ENCODE data around the gene NUP85.

The NUP85 gene

GRCh38 chr17:75242461-75243042 is 37.1 kb downstream of the NUP85 start:
- H2BK5ac ChIP-seq (ENCODE audit: low read length): no peak overlapping the region

GRCh38 chr17:75244133-75244866 is 38.8 kb downstream of the NUP85 start:
- H3K9me3 ChIP-seq (replicated peaks in 1 of 2; ENCODE audit: control insufficient read depth in 2 of 2, insufficient read depth in 1 of 2, low read depth in 1 of 2, low read length in 2 of 2): no peaks in the 10 kb centered on the region
- H3K18ac ChIP-seq (ENCODE audit: low read length): no peak overlapping the region
- no peak overlapping the region for H3K4me2 ChIP-seq (ENCODE audit: insufficient read depth, low read length, poor library complexity, severe bottlenecking)
- H3K27ac ChIP-seq (replicated peaks; ENCODE audit: low read length): no peak overlapping the region
- H3K4me1 ChIP-seq (ENCODE audit: control insufficient read depth in 2 of 2, insufficient read depth in 1 of 2, low read depth in 1 of 2, low read length in 2 of 2): peaks cover 0 to 8% of the 10 kb centered on the region in 2 donors
- no peak overlapping the region for H4K91ac ChIP-seq (ENCODE audit: low read depth, low read length, poor library complexity)
- peak overlapping the region; percentile 11 for H2BK5ac ChIP-seq (ENCODE audit: low read length)
- H3K36me3 ChIP-seq (replicated peaks in 1 of 2; ENCODE audit: control insufficient read depth in 2 of 2, insufficient read depth in 2 of 2, low read length in 2 of 2): peaks cover 53 to 74% of the 10 kb centered on the region in 2 donors
- H3K9ac ChIP-seq (ENCODE audit: low read depth, low read length, poor library complexity): no peak overlapping the region
- H3K14ac ChIP-seq (ENCODE audit: low read length): no peak overlapping the region
- H3K4me3 ChIP-seq (ENCODE audit: low read length in 2 of 2): no peak overlapping the region
- DNase-seq (ENCODE audit: low spot score): no peak
- no peak overlapping the region for H2BK15ac ChIP-seq (ENCODE audit: low read length)
- H2AFZ ChIP-seq (ENCODE audit: low read length): no peak overlapping the region
- no peak overlapping the region for H2BK120ac ChIP-seq (ENCODE audit: low read depth, low read length)
- no peak overlapping the region for H2BK12ac ChIP-seq (ENCODE audit: low read length)
- no CpG with 5 or more reads among the region's 22 CpGs for WGBS, 2 donors (ENCODE audit: extremely low coverage in 2 of 2, insufficient read length in 2 of 2, insufficient replicate concordance in 1 of 2)
- H3K23ac ChIP-seq (ENCODE audit: low read depth, low read length, poor library complexity): peak overlapping the region; percentile 75
- peaks cover 6% of the 10 kb centered on the region for H3K79me1 ChIP-seq (ENCODE audit: low read depth, low read length)
- H4K8ac ChIP-seq (ENCODE audit: low read depth, low read length): no peak overlapping the region
- H3K27me3 ChIP-seq (ENCODE audit: control insufficient read depth in 3 of 3, insufficient read depth in 3 of 3, low read depth in 1 of 3, low read length in 3 of 3): no peaks in the 10 kb centered on the region
- H2AK5ac ChIP-seq (ENCODE audit: low read depth, low read length): no peak overlapping the region
- no peak overlapping the region for H3K4ac ChIP-seq (ENCODE audit: low read length)

More at GRCh38 chr17:75242461-75243042, 37.1 kb downstream of the NUP85 start:
- no peak overlapping the region for H3K4me3 ChIP-seq (ENCODE audit: low read length in 2 of 2)
- H3K18ac ChIP-seq (ENCODE audit: low read length): no peak overlapping the region
- no peak overlapping the region for H3K9ac ChIP-seq (ENCODE audit: low read depth, low read length, poor library complexity)
- H3K79me1 ChIP-seq (ENCODE audit: low read depth, low read length): peaks cover 6% of the 10 kb centered on the region
- no peak overlapping the region for H2BK15ac ChIP-seq (ENCODE audit: low read length)
- peaks cover 0 to 8% of the 10 kb centered on the region in 2 donors for H3K4me1 ChIP-seq (ENCODE audit: control insufficient read depth in 2 of 2, insufficient read depth in 1 of 2, low read depth in 1 of 2, low read length in 2 of 2)
- H2AFZ ChIP-seq (ENCODE audit: low read length): no peak overlapping the region
- H3K27me3 ChIP-seq (ENCODE audit: control insufficient read depth in 3 of 3, insufficient read depth in 3 of 3, low read depth in 1 of 3, low read length in 3 of 3): no peaks in the 10 kb centered on the region
- H3K4ac ChIP-seq (ENCODE audit: low read length): no peak overlapping the region
- no peak overlapping the region for H3K27ac ChIP-seq (replicated peaks; ENCODE audit: low read length)
- WGBS, 2 donors (ENCODE audit: extremely low coverage in 2 of 2, insufficient read length in 2 of 2, insufficient replicate concordance in 1 of 2): no CpG with 5 or more reads among the region's 17 CpGs
- peaks cover 64 to 91% of the 10 kb centered on the region in 2 donors for H3K36me3 ChIP-seq (replicated peaks in 1 of 2; ENCODE audit: control insufficient read depth in 2 of 2, insufficient read depth in 2 of 2, low read length in 2 of 2)
- no peak overlapping the region for H3K23ac ChIP-seq (ENCODE audit: low read depth, low read length, poor library complexity)
- H3K4me2 ChIP-seq (ENCODE audit: insufficient read depth, low read length, poor library complexity, severe bottlenecking): no peak overlapping the region
- H4K8ac ChIP-seq (ENCODE audit: low read depth, low read length): no peak overlapping the region
- no peak for DNase-seq (ENCODE audit: low spot score)
- H2BK12ac ChIP-seq (ENCODE audit: low read length): no peak overlapping the region
- H3K14ac ChIP-seq (ENCODE audit: low read length): no peak overlapping the region
- H2AK5ac ChIP-seq (ENCODE audit: low read depth, low read length): no peak overlapping the region
- H4K91ac ChIP-seq (ENCODE audit: low read depth, low read length, poor library complexity): no peak overlapping the region
- no peak overlapping the region for H2BK120ac ChIP-seq (ENCODE audit: low read depth, low read length)
- no peaks in the 10 kb centered on the region for H3K9me3 ChIP-seq (replicated peaks in 1 of 2; ENCODE audit: control insufficient read depth in 2 of 2, insufficient read depth in 1 of 2, low read depth in 1 of 2, low read length in 2 of 2)

GRCh38 chr17:75245011-75245410 is 39.5 kb downstream of the NUP85 start:
- Histone ChIP-seq H3K36me3 (replicated peaks in 1 of 2; ENCODE audit: control insufficient read depth in 2 of 2, insufficient read depth in 2 of 2, low read length in 2 of 2) (peaks cover 49 to 67% of the 10 kb centered on the region in 2 donors), H3K27me3 (ENCODE audit: control insufficient read depth in 3 of 3, insufficient read depth in 3 of 3, low read depth in 1 of 3, low read length in 3 of 3) (no peaks in the 10 kb centered on the region), H2BK120ac (ENCODE audit: low read depth, low read length) (no peak overlapping the region), H3K18ac (ENCODE audit: low read length) (no peak overlapping the region), H3K4me3 (ENCODE audit: low read length in 2 of 2) (no peak overlapping the region), H4K8ac (ENCODE audit: low read depth, low read length) (no peak overlapping the region), H3K4ac (ENCODE audit: low read length) (no peak overlapping the region), H3K79me1 (ENCODE audit: low read depth, low read length) (peaks cover 6% of the 10 kb centered on the region), H3K4me1 (ENCODE audit: control insufficient read depth in 2 of 2, insufficient read depth in 1 of 2, low read depth in 1 of 2, low read length in 2 of 2) (peaks cover 0 to 8% of the 10 kb centered on the region in 2 donors), H4K91ac (ENCODE audit: low read depth, low read length, poor library complexity) (no peak overlapping the region), H3K9ac (ENCODE audit: low read depth, low read length, poor library complexity) (no peak overlapping the region), H3K23ac (ENCODE audit: low read depth, low read length, poor library complexity) (no peak overlapping the region), H3K27ac (replicated peaks; ENCODE audit: low read length) (no peak overlapping the region), H2BK15ac (ENCODE audit: low read length) (no peak overlapping the region), H2AK5ac (ENCODE audit: low read depth, low read length) (no peak overlapping the region), H3K4me2 (ENCODE audit: insufficient read depth, low read length, poor library complexity, severe bottlenecking) (no peak overlapping the region), H3K9me3 (replicated peaks in 1 of 2; ENCODE audit: control insufficient read depth in 2 of 2, insufficient read depth in 1 of 2, low read depth in 1 of 2, low read length in 2 of 2) (no peaks in the 10 kb centered on the region), H3K14ac (ENCODE audit: low read length) (no peak overlapping the region), H2BK12ac (ENCODE audit: low read length) (no peak overlapping the region), H2BK5ac (ENCODE audit: low read length) (peak overlapping the region; percentile 11), H2AFZ (ENCODE audit: low read length) (no peak overlapping the region)
- no peak for DNase-seq (ENCODE audit: low spot score)
- WGBS, 2 donors (ENCODE audit: extremely low coverage in 2 of 2, insufficient read length in 2 of 2, insufficient replicate concordance in 1 of 2): no CpG with 5 or more reads among the region's 6 CpGs

GRCh38 chr17:75246404-75246803 is 40.9 kb downstream of the NUP85 start:
- H3K27me3 ChIP-seq (ENCODE audit: control insufficient read depth in 3 of 3, insufficient read depth in 3 of 3, low read depth in 1 of 3, low read length in 3 of 3): no peaks in the 10 kb centered on the region
- peaks cover 42 to 54% of the 10 kb centered on the region in 2 donors for H3K36me3 ChIP-seq (replicated peaks in 1 of 2; ENCODE audit: control insufficient read depth in 2 of 2, insufficient read depth in 2 of 2, low read length in 2 of 2)
- H3K4me2 ChIP-seq (ENCODE audit: insufficient read depth, low read length, poor library complexity, severe bottlenecking): no peak overlapping the region
- no peak for DNase-seq (ENCODE audit: low spot score)
- H2BK5ac ChIP-seq (ENCODE audit: low read length): no peak overlapping the region
- H3K4ac ChIP-seq (ENCODE audit: low read length): no peak overlapping the region
- no peak overlapping the region for H3K14ac ChIP-seq (ENCODE audit: low read length)
- H3K9ac ChIP-seq (ENCODE audit: low read depth, low read length, poor library complexity): peak overlapping the region; percentile 33
- peak overlapping the region; percentile 22 for H3K23ac ChIP-seq (ENCODE audit: low read depth, low read length, poor library complexity)
- no peak overlapping the region for H3K4me3 ChIP-seq (ENCODE audit: low read length in 2 of 2)
- no peaks in the 10 kb centered on the region for H3K9me3 ChIP-seq (replicated peaks in 1 of 2; ENCODE audit: control insufficient read depth in 2 of 2, insufficient read depth in 1 of 2, low read depth in 1 of 2, low read length in 2 of 2)
- H3K79me1 ChIP-seq (ENCODE audit: low read depth, low read length): peaks cover 8% of the 10 kb centered on the region
- no peak overlapping the region for H4K8ac ChIP-seq (ENCODE audit: low read depth, low read length)
- H3K18ac ChIP-seq (ENCODE audit: low read length): no peak overlapping the region
- H3K4me1 ChIP-seq (ENCODE audit: control insufficient read depth in 2 of 2, insufficient read depth in 1 of 2, low read depth in 1 of 2, low read length in 2 of 2): no peaks in the 10 kb centered on the region
- no peak overlapping the region for H4K91ac ChIP-seq (ENCODE audit: low read depth, low read length, poor library complexity)
- H2BK12ac ChIP-seq (ENCODE audit: low read length): no peak overlapping the region
- H2AFZ ChIP-seq (ENCODE audit: low read length): no peak overlapping the region
- no CpG with 5 or more reads among the region's 12 CpGs for WGBS, 2 donors (ENCODE audit: extremely low coverage in 2 of 2, insufficient read length in 2 of 2, insufficient replicate concordance in 1 of 2)
- no peak overlapping the region for H2BK120ac ChIP-seq (ENCODE audit: low read depth, low read length)
- no peak overlapping the region for H2BK15ac ChIP-seq (ENCODE audit: low read length)
- no peak overlapping the region for H3K27ac ChIP-seq (replicated peaks; ENCODE audit: low read length)
- H2AK5ac ChIP-seq (ENCODE audit: low read depth, low read length): no peak overlapping the region

Measured in neuronal stem cell (in vitro differentiated cells).